DMS153 treated with DMSO at 0.1 percent for 48 hours (cell line): Measurements from ENCODE around the gene ELAVL2.

Source experiments
- DNase-seq: peaks from one replicate; lab custom pipeline; 2025; ENCODE audit not compliant: unreplicated experiment; lab: John Stamatoyannopoulos, UW

The ELAVL2 gene

DNA sequence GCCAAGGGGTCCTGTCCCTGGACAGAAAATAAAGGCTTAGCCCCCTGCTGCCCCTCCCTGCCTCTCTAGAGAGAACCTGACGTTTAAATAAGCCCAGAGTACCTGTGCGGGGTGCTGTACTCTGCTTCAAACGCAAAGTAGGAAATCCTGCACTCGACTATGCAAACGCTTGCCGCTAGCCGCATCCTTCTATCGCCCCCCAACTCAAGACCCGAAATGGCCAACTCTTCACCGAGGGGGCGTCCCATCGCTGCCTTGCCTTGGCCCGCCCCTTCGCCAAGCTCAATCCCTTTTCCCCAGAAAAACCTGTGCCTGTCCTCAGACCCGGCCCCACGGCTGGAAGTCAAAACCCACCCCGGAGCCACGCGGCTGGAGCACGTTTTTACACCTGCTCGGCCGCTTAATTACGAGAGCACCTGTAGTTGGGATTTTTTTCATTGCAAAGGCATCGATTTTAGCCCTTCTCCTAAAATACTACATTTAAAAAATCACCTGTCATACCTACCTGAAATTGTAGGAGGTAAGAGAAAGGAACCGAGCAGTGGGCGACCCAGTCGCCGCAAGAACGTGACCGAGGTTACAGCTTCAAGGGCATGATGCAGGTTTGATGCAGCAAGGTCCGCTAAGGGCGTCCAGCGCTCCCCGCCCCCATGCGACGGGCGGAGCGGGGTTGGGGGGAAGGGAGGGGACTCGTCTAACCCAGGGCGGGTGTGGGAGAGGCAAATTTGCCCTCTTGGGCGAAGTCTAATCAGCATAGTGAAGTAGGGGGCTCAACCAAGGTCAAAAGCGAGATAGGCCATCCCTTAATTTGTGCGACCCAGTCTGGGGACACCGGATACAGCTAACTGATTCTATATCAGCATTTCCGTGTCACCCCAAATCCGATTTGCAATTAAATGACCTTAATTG lies 3.5 kb downstream of the ELAVL2 start:
- DNase-seq: no peak

- no peak for DNase-seq
These were observed 4.5 kb downstream of the ELAVL2 start for GRCh38 chr9:23821375-23822181.

DNA sequence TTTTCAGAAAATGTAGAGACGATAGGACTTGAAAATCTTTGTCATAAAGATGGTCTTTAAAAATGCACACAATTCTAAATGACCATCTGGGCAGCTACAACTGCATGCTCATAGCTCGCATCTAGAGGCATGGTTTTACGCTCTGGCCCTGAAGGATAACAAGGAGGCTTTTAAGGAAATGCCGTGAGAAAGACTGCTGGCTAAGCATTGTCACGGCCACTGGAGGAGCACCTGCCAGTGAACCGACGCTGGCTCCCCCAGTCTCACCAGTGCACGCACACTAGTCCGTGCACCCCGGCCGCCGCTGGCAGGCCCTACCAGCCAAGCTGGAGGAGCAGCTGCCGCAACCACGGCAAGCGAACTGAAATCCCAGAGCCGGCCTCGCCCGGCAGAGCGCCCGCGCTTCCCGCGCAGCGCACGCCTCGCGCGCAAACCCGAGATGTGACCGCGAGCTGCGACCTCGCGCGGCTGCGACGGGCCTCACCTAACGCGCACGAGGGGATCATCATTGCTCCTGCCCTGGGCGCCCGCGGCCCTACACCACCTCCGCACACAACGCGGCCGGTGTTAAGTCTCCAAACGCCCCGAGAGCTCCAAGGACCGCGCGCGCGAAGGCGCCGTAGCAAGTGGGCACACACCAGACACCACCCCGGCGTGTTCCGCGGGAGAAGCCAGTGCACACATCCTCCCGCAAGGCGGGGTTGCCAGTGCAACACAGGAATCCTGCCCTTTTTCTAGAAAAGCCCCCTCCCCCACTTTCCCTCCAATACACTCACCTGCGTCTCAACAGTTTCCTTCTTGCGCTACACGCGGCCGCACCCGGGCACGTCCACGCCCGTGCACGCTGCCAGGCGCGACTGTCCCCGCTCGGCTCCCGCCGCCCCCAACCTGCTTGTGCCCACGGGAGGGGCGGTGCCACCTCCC lies 5.3 kb downstream of the ELAVL2 start:
- DNase-seq: no peak

DNA sequence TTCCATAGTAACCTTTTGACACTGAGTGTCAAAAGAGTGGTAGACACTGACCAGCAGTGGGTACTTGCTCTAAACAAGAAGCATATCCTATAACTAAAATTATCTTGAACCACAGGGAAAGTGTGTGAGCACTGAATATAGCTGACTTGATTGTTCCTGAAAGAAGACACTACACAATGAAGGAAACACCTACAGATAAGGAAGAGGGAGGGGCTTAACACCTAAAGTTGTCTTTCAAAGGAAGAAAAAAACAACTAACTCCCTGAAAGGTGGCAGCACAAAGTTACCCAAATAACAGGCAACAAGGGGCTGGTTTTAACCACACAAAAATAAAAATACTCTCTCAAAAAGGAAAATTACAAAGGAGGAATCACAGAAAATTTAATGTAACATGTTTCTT lies 6.6 kb downstream of the ELAVL2 start:
- no peak for DNase-seq

DNA sequence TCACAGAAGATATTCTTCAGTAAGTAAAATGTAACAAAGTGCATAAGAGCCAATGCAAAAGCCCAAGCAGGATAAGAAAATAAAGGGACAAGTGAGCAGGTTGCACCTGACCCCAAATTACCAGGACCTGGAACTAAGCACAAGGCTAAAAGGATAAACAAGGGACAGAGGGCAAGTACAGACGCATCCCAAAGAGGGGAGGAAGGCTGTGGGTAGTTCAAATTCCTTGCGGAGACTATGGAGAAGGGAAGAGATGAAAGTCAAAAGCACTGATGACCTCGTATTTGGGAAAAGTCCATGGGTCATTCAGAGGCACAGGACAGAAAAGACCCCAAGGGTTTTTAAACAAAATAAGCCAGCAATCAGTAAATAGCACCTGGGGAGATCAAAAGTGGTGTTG lies 11.8 kb downstream of the ELAVL2 start:
- no peak for DNase-seq

DNA sequence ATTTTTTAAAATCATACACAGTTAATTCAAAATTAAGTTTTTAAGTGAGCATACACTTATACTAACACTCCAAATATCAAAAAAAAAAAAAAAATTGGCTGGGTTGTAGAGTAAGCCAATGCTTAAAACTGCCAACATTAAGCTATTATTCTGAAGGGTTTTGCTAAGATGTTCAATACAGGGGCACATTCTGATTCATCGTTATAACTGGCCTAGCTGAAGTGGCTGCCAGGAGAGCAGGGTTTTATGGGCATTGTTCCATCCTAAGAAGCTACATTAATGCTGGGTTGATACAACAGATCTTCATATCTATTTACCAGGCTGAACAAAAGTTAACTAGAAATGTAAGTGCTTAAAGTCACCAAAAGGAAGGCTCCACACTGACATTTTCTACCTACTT lies 13.4 kb downstream of the ELAVL2 start:
- DNase-seq: no peak

GRCh38 chr9:23811633-23812032 lies 14.4 kb downstream of the ELAVL2 start:
- no peak for DNase-seq

GRCh38 chr9:23803216-23803615 lies 22.8 kb downstream of the ELAVL2 start:
- DNase-seq: no peak

DNA sequence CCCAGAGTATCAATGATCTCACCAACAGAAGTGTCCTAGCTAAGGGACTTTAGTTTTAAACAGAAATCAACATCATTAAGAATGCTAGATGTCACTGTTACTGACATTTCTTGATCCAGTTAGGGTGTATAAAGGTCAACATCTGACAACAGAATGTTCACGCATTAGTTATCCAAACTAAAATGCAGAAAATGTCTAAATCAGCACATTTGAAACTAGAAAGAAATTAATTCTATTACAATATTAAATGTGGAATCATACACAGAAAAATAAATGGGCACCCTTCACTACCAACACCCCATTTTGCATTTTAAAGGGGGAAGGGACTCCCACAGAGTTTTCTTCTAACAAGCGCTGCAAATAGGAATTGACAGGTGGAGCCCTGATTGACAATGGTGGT lies 24.5 kb downstream of the ELAVL2 start:
- no peak for DNase-seq

GRCh38 chr9:23799521-23799920 lies 26.5 kb downstream of the ELAVL2 start:
- DNase-seq: no peak

DNA sequence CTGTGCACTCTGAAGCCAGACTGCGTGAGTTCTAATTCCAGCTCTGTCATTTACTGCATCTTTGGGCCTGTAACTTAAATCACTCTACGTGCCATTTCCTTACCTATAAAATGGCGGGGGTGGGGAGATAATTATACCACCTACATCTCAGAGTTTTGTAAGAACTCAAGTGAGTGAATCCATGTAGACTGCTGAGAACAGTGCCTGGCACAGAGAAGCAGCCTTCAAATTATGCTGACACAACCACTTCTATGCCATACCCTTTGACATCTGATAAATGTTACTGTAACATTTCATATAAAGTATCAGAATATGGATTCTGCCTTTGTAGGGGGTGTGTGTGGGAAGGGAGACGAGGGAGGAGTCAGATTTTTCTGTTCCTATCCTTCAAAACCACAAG lies 27.7 kb downstream of the ELAVL2 start:
- no peak for DNase-seq

- DNase-seq: no peak
These were observed 29.8 kb downstream of the ELAVL2 start for GRCh38 chr9:23796209-23796608.

DNA sequence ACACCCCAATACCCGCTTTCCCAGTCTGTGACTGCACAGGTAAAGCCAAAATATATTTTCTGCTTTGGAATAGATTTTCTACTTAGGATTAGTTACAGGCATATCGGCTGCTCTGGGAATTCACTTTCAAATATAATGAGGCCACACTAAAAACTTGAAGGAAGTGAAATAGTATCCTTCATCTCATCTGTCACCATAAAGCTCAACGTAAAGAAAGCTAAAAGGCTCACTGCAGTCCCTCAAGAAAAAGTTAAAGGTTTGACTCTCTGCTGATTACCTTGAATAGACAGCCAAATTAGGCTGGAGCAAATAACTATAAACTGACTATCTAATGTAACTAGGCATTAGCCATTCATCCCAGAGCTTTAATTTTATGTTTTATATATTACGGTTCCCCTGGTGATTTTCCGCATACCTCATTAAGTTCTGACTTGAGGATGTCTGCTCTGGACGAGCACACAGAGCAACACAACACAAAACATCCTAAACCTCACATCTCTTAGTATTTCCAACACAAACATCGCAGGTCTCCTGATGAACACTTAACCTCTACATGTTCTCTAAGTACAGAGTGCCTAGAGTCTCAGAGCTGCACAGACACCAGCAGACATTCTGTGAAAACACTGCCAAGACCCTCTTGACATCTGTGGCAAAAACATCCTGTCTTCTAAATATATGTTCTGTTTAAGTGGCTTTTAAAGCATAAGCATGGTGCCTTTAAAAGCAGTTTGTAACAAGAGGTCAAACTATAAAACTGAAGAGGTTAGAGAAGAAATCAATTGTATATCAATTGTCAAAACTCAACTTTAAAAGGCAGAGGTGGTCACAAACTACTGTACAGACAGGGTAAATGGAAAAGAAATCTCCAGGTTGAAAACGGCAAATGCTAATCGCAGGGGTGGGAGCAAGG lies 35.4 kb downstream of the ELAVL2 start:
- DNase-seq: no peak

- no peak for DNase-seq
These were observed 36.3 kb downstream of the ELAVL2 start for GRCh38 chr9:23789529-23790254.

- DNase-seq: no peak
These were observed 41.1 kb downstream of the ELAVL2 start for GRCh38 chr9:23784962-23785361.

DNA sequence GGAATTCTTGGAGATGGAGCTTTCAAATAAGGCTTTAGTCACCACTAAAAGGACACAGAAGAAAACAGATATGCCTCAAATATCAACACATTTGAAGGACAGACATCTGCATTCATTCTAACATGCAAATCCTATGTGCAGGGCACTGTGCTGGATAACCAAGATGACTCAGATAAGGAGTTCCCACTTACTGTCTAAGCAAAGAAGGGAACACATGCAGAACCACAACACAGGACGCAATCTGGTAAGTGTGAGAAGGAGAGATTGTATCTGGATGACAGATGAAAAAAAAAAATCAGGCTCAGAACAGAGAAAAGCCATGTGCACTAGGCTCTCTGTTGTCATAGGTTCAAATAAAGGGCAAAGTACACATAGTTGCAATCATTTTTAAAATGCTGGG lies 42.5 kb downstream of the ELAVL2 start:
- DNase-seq: no peak

DNA sequence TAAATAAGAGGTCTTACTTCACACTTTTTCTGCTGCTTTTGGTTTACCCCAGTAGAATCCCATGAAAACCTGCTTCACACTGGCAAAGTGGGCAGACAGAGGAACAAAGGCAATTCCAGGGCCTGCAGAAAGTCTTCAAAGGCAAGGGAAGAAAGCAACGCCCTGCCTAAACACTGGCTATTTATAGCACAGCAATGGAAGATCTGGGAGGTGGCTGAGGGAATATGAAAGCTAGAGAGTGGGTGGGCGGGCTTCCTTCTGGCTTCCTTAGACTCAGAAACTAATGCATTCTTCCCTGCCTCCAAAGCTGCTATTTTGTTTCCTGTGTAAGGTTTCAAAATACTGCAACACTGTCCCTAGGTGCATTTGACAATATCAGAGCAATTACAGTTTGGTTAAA lies 46.8 kb downstream of the ELAVL2 start:
- DNase-seq: no peak

DNA sequence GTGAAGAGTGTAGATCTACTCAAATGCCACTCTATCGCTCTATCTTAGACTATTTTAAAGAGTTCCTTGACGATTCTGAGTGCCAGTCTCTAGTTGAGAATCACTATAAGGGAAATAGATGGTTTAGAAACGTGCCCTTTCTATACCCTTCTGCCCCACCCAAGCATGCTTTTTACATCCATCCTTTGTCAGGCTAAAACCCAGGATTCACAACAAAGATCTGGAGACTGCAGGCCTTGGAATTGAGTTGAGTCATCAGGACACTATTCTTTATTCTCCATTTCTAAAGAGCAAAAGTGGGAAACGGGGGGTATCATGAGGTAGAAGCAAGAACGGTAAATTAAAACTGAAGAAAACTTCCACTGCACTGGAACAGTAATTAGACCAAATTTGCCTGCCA lies 48.7 kb downstream of the ELAVL2 start:
- DNase-seq: no peak

DNA sequence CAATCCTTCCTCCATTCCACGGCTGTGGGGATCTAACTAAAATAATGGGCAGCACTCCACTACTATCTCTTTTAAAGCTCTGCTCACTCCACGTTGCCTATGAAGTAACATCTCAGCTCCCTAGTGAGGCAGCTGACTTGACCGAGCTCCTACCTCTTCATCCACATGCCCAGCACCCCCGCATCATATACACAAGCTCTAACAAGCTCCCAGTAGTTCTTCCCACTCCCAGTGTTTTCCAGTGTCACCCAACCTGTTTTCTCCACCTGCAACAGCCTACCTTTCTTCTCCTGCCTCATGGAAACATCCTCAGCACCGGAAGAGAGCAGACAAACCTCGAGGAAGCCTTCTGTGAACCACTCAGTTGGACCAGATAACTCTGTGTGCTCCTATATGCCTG lies 50.5 kb downstream of the ELAVL2 start:
- DNase-seq: no peak
